ENCODE results near the gene CSNK1E. TPM values are rescaled to one million over a fixed set of nuclear protein-coding genes. Genes with fewer than 3 reads are reported as not detected.

The CSNK1E gene
- total and polyA plus RNA-seq, 2 experiments from 2014 or later: 46.9 to 130 TPM

DNA sequence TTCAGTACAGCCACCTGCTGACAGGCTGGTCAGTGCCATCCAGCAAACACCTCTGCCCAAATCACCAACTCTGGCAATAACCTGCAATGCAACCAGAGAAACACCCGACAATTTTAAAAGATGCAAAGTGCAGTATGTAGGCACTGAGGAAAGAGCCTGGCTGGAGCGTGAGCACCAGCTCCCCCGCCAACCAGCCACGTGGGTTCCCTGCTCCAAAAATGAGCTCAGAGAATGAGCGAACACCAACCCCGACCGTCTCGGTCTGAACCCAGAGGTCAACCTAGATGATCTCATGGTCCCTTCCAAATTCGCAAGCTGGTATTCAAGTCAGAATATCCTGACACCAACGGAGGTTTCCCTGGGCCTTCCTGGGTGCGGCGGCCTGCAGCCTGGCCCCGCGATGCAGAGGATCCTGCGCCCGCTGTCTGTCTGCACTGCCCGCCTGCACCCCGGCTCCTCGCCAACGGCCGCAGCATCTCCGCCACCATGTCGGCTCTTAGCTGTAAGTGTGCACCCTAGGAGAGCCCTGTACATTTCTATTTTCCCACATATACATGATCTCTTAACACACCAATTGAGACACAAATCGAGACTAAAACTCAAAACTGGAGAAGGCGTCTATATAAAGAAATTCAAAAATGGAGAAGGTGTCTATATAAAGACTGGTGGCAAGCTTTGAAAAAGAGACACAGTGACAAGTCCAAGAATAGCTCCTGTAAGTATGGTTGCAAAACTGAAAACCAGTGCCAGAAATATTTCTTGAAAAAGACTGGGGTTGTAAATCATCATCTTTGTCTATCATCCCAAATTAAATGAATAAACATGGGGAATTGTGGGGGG, 67.2 kb downstream of the CSNK1E start:
- H3K27ac ChIP-seq: no peak overlapping the region
- no peak overlapping the region for H3K4me2 ChIP-seq (ENCODE audit: unreplicated experiment)
- peaks cover 92% of the 10 kb centered on the region for H3K79me2 ChIP-seq (ENCODE audit: insufficient read depth)
- in situ Hi-C loops (cut with MboI): no loop called here
- 0 out of 2 replicates have a peak, but pooled peaks cover 5% of the 10 kb centered on the region for H3K4me1 ChIP-seq (ENCODE audit: insufficient read depth)
- no peak overlapping the region for H3K4me3 ChIP-seq
- H3K9me3 ChIP-seq (ENCODE audit: low read depth): no peaks in the 10 kb centered on the region
- no peak overlapping the region for H3K9ac ChIP-seq
- no peaks in the 10 kb centered on the region for H3K9me2 ChIP-seq (ENCODE audit: insufficient read depth)
- no peak for DNase-seq
- H3K36me3 ChIP-seq (ENCODE audit: low read depth): no peaks in the 10 kb centered on the region; the same call in 1 of the 2 replicates
- TF ChIP-seq EZH2 (IDR thresholded peaks at IDR 0.05; ENCODE audit: insufficient read depth, poor library complexity, severe bottlenecking): no peak
- no peak for TF ChIP-seq EZH2phosphoT487 (IDR thresholded peaks at IDR 0.05; ENCODE audit: insufficient read depth, low read depth)
- no peak overlapping the region for H2AFZ ChIP-seq
- 92 to 93% methylated on average over 25 of the region's 25 CpGs for WGBS, 2 experiments (ENCODE audit: low coverage in 1 of 2, low lambda C conversion rate in 2 of 2, missing lambda C conversion rate in 2 of 2)
- H3K27me3 ChIP-seq (replicated peaks; ENCODE audit: insufficient read depth): no peaks in the 10 kb centered on the region
- H3F3A ChIP-seq (ENCODE audit: insufficient read depth): no peaks in the 10 kb centered on the region
- H4K20me1 ChIP-seq (ENCODE audit: insufficient read depth): 0 out of 2 replicates have a peak, but pooled peaks cover 3% of the 10 kb centered on the region

DNA sequence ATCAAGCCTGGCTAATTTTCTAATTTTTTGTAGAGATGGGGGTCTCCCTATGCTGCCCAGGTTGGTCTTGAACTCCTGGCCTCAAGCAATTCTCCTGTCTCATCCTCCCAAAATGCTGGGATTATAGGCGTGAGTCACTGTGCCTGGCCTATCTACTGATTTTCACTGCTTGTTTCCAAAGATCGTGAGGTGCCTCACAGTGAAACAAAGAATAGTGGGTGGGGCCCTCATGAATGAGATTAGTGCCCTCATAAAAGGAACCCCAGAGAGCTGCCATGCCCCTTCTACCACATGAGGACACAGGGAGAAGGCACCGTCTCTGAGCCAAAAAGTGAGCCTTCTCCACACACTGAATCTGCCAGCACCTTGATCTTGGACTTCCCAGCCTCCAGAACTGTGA, 67.9 kb downstream of the CSNK1E start:
- Histone ChIP-seq H3K36me3 (ENCODE audit: low read depth) (peaks cover 5% of the 10 kb centered on the region; the same call in 1 of the 2 replicates), H3K27ac (no peak overlapping the region), H3K79me2 (ENCODE audit: insufficient read depth) (peaks cover 92% of the 10 kb centered on the region), H3K4me2 (ENCODE audit: unreplicated experiment) (no peak overlapping the region), H4K20me1 (ENCODE audit: insufficient read depth) (0 out of 2 replicates have a peak, but pooled peaks cover 3% of the 10 kb centered on the region), H3F3A (ENCODE audit: insufficient read depth) (no peaks in the 10 kb centered on the region), H2AFZ (no peak overlapping the region), H3K9ac (no peak overlapping the region), H3K4me3 (no peak overlapping the region), H3K9me2 (ENCODE audit: insufficient read depth) (no peaks in the 10 kb centered on the region), H3K4me1 (ENCODE audit: insufficient read depth) (0 out of 2 replicates have a peak, but pooled peaks cover 5% of the 10 kb centered on the region), H3K27me3 (replicated peaks; ENCODE audit: insufficient read depth) (no peaks in the 10 kb centered on the region), H3K9me3 (ENCODE audit: low read depth) (no peaks in the 10 kb centered on the region)
- DNase-seq: no peak
- TF ChIP-seq EZH2phosphoT487 (IDR thresholded peaks at IDR 0.05; ENCODE audit: insufficient read depth, low read depth) (no peak), EZH2 (IDR thresholded peaks at IDR 0.05; ENCODE audit: insufficient read depth, poor library complexity, severe bottlenecking) (no peak)
- in situ Hi-C loops (cut with MboI): no loop called here
- WGBS, 2 experiments (ENCODE audit: low coverage in 1 of 2, low lambda C conversion rate in 2 of 2, missing lambda C conversion rate in 2 of 2): 96 to 97% methylated on average over 3 of the region's 3 CpGs

DNA sequence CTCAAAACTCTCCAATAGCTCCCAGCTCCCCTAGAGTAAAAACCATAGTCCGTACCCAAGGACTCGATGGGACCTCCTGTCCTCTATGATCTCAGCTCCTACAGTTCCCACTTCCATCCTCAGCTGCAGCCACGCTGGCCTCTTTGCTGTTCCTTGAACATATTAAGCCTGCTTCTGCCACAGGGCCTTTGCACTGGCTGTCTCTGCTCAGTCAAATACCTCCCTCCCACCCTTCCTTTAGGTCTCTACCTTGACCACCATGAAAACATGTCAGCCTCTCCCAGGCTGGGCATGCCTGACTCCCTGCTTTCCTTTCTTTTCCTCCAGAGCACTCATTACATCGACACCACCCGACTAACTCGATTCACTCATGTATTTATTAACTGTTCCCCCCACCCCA, 69.0 kb downstream of the CSNK1E start:
- H3K9me3 ChIP-seq (ENCODE audit: low read depth): no peaks in the 10 kb centered on the region
- H4K20me1 ChIP-seq (ENCODE audit: insufficient read depth): 0 out of 2 replicates have a peak, but pooled peaks cover 3% of the 10 kb centered on the region
- H3K79me2 ChIP-seq (ENCODE audit: insufficient read depth): peaks cover 92% of the 10 kb centered on the region
- no peak for DNase-seq
- H3F3A ChIP-seq (ENCODE audit: insufficient read depth): no peaks in the 10 kb centered on the region
- no peak overlapping the region for H3K4me3 ChIP-seq
- WGBS, 2 experiments (ENCODE audit: low coverage in 1 of 2, low lambda C conversion rate in 2 of 2, missing lambda C conversion rate in 2 of 2): 99% methylated on average over 6 of the region's 6 CpGs
- peaks cover 11% of the 10 kb centered on the region; the same call in 1 of the 2 replicates for H3K36me3 ChIP-seq (ENCODE audit: low read depth)
- no peak overlapping the region for H3K9ac ChIP-seq
- in situ Hi-C loops (cut with MboI): no loop called here
- no peaks in the 10 kb centered on the region for H3K9me2 ChIP-seq (ENCODE audit: insufficient read depth)
- no peak overlapping the region for H3K27ac ChIP-seq
- no peak overlapping the region for H3K4me2 ChIP-seq (ENCODE audit: unreplicated experiment)
- TF ChIP-seq EZH2phosphoT487 (IDR thresholded peaks at IDR 0.05; ENCODE audit: insufficient read depth, low read depth) (no peak), EZH2 (IDR thresholded peaks at IDR 0.05; ENCODE audit: insufficient read depth, poor library complexity, severe bottlenecking) (no peak)
- no peaks in the 10 kb centered on the region for H3K27me3 ChIP-seq (replicated peaks; ENCODE audit: insufficient read depth)
- 0 out of 2 replicates have a peak, but pooled peaks cover 5% of the 10 kb centered on the region for H3K4me1 ChIP-seq (ENCODE audit: insufficient read depth)
- no peak overlapping the region for H2AFZ ChIP-seq

DNA sequence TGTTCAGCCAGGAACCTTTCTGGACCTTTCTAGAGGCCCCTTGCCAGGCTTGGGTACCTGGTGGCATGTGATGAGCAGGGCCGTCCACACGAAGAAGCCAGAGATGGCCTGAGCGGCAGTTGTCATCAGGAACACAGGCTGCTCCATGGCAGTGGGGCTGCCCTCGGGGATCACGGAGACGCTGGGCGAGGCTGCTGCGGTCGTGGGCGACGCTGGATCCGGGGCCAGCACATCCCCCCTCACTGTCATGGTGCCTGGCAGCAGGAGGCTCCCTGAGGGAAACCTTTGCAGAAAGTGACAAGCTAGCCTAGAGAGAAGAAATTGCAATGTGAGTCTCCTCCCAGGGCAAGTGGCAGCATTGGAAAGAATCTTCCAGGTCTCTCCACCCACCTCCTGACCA, 69.5 kb downstream of the CSNK1E start:
- peaks cover 11% of the 10 kb centered on the region; the same call in 1 of the 2 replicates for H3K36me3 ChIP-seq (ENCODE audit: low read depth)
- H3K4me3 ChIP-seq: no peak overlapping the region
- no peaks in the 10 kb centered on the region for H3F3A ChIP-seq (ENCODE audit: insufficient read depth)
- TF ChIP-seq EZH2 (IDR thresholded peaks at IDR 0.05; ENCODE audit: insufficient read depth, poor library complexity, severe bottlenecking) (no peak), EZH2phosphoT487 (IDR thresholded peaks at IDR 0.05; ENCODE audit: insufficient read depth, low read depth) (no peak)
- H3K27me3 ChIP-seq (replicated peaks; ENCODE audit: insufficient read depth): no peaks in the 10 kb centered on the region
- in situ Hi-C loops (cut with MboI): no loop called here
- H3K4me1 ChIP-seq (ENCODE audit: insufficient read depth): 0 out of 2 replicates have a peak, but pooled peaks cover 5% of the 10 kb centered on the region
- H3K4me2 ChIP-seq (ENCODE audit: unreplicated experiment): no peak overlapping the region
- H3K9ac ChIP-seq: no peak overlapping the region
- no peaks in the 10 kb centered on the region for H3K9me3 ChIP-seq (ENCODE audit: low read depth)
- H2AFZ ChIP-seq: no peak overlapping the region
- peaks cover 90% of the 10 kb centered on the region for H3K79me2 ChIP-seq (ENCODE audit: insufficient read depth)
- WGBS, 2 experiments (ENCODE audit: low coverage in 1 of 2, low lambda C conversion rate in 2 of 2, missing lambda C conversion rate in 2 of 2): 59 to 60% methylated on average over 12 of the region's 12 CpGs
- no peaks in the 10 kb centered on the region for H3K9me2 ChIP-seq (ENCODE audit: insufficient read depth)
- no peak overlapping the region for H3K27ac ChIP-seq
- no peak for DNase-seq
- 0 out of 2 replicates have a peak, but pooled peaks cover 3% of the 10 kb centered on the region for H4K20me1 ChIP-seq (ENCODE audit: insufficient read depth)

Data from GM23248 (cell line).